ENCODE results near the gene EFNA2.

DNA sequence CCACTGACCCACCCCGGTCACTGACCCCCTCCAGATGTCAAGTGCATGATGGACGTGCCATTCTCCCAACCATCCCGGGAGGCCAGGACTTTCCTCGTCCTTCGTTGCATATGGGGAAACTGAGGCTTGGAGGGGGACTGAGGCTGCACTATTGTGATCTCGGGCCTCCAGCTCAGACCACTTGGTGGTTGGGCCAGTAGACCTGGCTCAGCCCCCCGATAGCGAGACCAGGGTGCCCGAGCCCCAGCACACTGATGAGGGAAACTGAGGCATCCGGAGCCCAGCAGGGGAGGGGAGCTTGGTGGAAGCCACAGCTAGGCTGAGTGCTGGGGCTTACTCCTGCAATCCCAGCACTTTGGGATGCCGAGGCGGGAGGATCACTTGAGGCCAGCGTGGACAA is 10.4 kb downstream of the EFNA2 start:
- no peak for TF ChIP-seq POLR2AphosphoS5 (IDR thresholded peaks at IDR 0.05; ENCODE audit: low read depth, low read length)
- TF ChIP-seq, protein P1, sequence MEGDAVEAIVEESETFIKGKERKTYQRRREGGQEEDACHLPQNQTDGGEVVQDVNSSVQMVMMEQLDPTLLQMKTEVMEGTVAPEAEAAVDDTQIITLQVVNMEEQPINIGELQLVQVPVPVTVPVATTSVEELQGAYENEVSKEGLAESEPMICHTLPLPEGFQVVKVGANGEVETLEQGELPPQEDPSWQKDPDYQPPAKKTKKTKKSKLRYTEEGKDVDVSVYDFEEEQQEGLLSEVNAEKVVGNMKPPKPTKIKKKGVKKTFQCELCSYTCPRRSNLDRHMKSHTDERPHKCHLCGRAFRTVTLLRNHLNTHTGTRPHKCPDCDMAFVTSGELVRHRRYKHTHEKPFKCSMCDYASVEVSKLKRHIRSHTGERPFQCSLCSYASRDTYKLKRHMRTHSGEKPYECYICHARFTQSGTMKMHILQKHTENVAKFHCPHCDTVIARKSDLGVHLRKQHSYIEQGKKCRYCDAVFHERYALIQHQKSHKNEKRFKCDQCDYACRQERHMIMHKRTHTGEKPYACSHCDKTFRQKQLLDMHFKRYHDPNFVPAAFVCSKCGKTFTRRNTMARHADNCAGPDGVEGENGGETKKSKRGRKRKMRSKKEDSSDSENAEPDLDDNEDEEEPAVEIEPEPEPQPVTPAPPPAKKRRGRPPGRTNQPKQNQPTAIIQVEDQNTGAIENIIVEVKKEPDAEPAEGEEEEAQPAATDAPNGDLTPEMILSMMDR (IDR thresholded peaks at IDR 0.05; ENCODE audit: control extremely low read depth in 1 of 3, insufficient read depth in 1 of 3, low read depth in 1 of 3, low read length in 3 of 3), result no peak
- no peak for TF ChIP-seq HDAC2 (IDR thresholded peaks at IDR 0.05; ENCODE audit: borderline replicate concordance in 1 of 2, low read depth in 2 of 2, low read length in 2 of 2)
- TF ChIP-seq KDM5A (IDR thresholded peaks at IDR 0.05; ENCODE audit: low read length), result no peak
